C4-2B (cell line): ENCODE measurements around the gene ADARB2.

Experiments
- ZFX ChIP-seq: fragments of 450-650 bp; IDR thresholded peaks from 2 replicates; pipeline ENCODE4 v1.6.1; 2017
- TF ChIP-seq, protein P1 (sequence below): fragments of 450-650 bp; conservative IDR thresholded peaks from 2 replicates; pipeline ENCODE4 v1.5.1; 2017; ENCODE audit warnings: mild to moderate bottlenecking

DNA sequence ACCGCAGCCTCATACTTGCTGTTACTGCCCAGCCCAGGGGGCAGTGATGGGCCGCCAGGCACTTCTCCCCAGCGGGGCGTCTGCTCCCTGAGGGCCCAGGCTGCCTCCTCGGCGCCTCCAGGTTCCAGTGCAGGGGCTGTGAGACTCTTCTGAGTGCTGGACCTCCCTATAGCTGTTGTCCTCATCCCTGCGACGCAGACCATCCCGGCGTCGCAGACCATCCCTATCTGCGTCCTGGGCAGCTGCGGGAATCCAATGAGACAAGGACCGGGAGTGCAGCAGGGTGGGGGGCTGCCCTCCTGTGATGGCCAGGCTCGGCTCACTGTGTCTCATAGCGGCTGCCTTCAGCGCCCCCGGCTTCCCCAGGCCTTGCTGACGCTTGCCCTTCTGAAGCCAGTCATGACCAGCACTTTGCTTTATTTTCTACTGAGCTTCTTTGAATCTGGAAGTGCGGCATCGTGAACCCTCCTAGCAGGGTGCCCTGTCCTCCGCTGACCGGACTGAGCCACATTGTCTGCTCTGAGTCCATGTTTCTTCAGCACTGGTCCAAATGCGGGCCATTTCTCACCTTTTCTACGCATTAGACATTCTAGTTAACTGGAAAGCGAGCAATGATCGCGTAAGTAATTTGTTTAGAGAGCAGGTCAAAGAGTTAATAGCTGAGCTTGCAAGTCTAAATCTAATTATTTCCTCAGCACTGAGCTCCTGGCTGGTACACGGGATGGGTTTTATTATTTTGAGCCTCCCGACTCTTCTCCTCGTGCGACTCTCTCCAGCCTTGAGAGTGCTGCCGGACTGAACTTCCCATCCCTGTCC is 341.6 kb downstream of the ADARB2 start:
- TF ChIP-seq, protein P1, sequence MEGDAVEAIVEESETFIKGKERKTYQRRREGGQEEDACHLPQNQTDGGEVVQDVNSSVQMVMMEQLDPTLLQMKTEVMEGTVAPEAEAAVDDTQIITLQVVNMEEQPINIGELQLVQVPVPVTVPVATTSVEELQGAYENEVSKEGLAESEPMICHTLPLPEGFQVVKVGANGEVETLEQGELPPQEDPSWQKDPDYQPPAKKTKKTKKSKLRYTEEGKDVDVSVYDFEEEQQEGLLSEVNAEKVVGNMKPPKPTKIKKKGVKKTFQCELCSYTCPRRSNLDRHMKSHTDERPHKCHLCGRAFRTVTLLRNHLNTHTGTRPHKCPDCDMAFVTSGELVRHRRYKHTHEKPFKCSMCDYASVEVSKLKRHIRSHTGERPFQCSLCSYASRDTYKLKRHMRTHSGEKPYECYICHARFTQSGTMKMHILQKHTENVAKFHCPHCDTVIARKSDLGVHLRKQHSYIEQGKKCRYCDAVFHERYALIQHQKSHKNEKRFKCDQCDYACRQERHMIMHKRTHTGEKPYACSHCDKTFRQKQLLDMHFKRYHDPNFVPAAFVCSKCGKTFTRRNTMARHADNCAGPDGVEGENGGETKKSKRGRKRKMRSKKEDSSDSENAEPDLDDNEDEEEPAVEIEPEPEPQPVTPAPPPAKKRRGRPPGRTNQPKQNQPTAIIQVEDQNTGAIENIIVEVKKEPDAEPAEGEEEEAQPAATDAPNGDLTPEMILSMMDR = no peak
- TF ChIP-seq ZFX = no peak
